CD4-positive, alpha-beta T cell treated with Interleukin-4 for 1 hour (primary cell): ENCODE results near the gene RRAS.
A peak's percentile ranks its signal among the peaks of the same experiment; 100 is the strongest.

Experiments
- DNase-seq, 2 donors: peaks; one replicate each; pipeline ENCODE4 v3.0.0-alpha.2; 2020 to 2022

Gene RRAS

DNA sequence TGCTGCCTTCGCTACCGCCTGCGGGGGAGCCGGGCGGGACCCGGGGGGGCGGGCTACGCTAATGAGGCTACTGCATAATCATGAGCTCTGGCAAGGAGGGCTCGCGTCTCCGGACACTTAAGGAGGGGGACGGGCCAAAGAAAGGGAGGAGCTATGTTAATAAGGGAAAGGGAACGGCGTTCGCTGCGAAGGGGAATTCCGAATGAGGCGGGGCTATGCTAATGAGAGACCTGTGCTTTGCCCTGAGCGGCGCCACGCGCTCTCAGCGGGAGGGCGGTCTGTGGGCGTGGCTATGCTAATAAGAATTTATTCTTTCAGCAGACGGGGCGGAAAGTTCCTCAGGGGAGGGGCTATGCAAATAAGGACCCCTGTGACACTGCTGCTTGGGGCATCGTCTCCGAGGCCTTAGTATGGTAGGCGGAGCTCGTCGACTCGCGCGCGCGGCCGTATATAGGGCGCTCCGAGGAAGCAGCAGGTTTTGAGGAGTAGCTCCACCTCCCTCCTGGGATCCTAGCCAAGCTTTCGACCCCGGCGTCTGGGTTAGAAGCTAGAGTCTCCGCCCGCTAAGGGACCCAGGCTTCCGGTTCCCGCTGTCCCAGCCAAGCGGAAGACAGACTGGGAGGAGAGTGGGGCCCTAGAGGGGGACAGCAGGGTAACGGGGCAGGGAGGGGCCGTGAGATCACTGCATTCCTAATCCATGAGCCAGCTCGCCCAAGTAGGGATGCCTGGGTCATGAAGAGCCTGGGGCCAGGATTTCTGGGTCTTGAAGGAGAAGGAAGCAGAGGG is at the start of gene RRAS:
Gene RRAS, minus strand, starts transcription at position 31 of the 786 bp plus-strand sequence. CDS start 45 bp downstream, outside the sequence.
- DNase-seq = peak; percentile 100

DNA sequence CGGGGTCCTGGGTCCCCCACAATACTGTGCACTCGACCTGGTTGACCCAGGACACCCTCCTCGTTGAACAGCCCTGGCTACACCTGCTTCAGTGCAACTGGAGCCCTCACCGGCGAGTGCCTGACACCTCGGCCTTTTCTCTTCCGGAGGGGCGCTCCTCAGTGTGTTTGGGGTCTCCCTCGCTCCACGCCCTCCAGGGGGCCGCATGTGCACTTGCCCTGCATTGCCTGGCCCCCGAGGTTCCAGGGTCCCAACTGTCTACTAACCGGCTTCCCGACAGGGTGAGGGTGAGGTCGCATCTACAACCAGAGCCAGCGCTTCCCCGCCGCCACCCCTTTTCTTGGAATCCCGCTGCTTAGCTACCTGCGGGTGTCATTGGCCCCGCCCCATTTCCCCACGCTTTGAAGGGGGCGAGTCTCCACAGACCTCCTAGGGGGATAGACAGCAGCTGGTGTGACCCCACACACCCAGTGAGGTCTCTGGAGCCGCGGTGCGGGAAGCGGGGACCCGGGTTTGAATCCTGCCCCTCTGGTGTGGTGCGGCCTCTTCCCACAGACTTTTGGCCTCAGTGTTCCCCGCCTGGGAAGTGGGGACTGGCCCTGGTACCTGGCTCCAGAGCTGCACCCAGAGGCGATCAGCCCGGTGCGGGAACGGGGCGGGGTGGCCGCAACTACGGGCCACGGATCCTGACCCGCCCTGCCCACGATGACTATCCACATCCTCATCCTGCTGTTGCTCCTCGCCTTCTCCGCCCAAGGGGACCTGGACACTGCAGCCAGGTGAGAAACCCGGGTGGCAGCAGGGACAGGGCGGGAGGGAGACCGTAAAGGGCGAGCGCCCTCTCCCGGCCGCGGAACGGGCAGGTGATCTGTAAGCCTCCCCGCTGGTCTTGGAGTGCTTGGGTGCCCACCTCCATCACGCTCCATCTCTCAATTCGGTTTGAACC is 49.5 kb upstream of the RRAS start, which contains the start of gene ADM5:
Gene ADM5, plus strand, starts transcription at position 462 of the 946 bp plus-strand sequence. Its CDS starts 244 bp downstream, at position 706.
- peak; percentile 25 to 40 for DNase-seq

GRCh38 chr19:49688531-49689132 is 48.7 kb upstream of the RRAS start:
- no peak for DNase-seq

GRCh38 chr19:49687566-49688316 is 47.8 kb upstream of the RRAS start:
- no peak for DNase-seq

DNA sequence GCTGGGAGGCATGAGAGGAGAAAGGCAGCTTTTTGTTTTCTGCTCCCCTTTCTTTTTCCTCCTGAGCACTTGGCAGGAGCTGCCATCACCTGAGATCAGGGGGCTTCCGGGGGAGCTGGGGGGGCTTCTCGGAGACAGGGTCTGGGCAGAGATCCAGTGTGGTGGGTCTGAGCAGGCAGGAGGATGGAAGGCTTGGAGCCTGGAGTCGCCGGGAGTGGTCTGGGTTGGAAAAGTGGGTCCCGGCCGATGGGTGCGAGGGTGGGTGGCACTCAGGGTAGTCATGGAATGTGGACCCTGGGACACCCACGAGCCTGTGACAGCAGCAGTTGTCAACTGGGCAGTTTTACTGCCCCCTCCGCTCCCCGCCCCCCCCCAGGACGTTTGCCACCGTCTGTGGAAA is 47.2 kb upstream of the RRAS start:
- DNase-seq = no peak

GRCh38 chr19:49686503-49687088 is 46.7 kb upstream of the RRAS start:
- DNase-seq = no peak

GRCh38 chr19:49685845-49686332 is 45.9 kb upstream of the RRAS start:
- no peak for DNase-seq

GRCh38 chr19:49684983-49685553 is 45.1 kb upstream of the RRAS start:
- no peak for DNase-seq

DNA sequence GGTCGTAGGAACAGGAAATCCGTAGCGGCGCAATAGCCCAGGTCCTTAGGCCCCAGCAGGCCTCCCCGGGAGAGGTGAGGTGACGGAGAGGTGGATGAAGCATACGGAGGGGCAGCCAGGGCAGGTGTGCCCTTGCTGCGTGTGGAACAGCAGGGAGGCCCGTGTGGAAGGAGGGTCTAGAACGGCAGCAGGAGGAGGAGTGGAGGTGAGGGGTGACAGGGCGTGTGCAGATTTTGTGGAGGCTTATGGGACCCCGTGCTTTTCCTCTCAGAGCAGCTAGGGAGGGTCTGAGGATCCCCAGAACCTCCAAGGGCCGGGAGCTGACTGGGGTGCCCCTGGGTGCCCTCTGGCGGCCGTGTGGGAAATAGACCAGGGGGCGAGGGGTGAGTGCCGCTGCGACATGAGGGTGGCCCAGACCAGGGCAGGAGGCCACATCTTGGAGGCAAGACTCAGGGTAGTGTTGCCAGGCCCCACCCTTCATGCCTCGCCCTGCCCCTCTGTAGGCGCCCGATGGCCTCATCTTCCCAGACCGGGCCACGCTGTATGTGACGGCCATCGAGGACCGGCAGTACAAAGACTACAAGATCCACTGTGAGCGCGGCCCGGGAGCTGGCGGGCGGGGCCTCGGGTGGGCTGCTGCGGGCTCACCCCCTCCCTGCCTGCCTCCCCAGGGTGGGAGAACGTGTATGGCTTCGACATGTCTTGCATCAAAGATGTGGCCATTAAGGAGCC is 44.5 kb upstream of the RRAS start:
- DNase-seq = no peak

GRCh38 chr19:49683814-49684250 is 43.9 kb upstream of the RRAS start:
- no peak for DNase-seq

DNA sequence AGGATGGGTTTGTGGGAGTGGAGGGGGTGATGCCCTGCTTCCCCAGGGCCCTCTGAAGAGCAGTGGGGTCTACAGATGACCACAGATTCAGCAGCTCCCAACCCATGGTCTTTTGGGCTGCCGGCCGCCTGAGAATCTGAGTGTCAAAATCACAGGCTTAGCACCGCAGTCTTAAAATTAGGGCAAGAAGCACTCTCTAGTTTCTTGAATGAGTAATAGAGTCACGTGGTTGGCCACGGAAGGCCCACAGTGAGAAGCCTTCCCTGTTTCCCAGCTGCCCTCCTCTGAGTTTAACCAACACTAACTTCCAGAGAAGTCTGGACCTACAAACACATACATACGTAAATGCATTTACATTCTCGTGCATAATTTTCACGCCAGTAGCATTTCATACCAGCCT is 42.3 kb upstream of the RRAS start:
- DNase-seq = no peak

GRCh38 chr19:49681830-49682229 is 41.9 kb upstream of the RRAS start:
- no peak for DNase-seq

GRCh38 chr19:49680421-49681351 is 40.7 kb upstream of the RRAS start:
- DNase-seq = peak; percentile 92

GRCh38 chr19:49679771-49680413 is 39.9 kb upstream of the RRAS start:
- DNase-seq = no peak

GRCh38 chr19:49678985-49679770 is 39.2 kb upstream of the RRAS start:
- no peak for DNase-seq

DNA sequence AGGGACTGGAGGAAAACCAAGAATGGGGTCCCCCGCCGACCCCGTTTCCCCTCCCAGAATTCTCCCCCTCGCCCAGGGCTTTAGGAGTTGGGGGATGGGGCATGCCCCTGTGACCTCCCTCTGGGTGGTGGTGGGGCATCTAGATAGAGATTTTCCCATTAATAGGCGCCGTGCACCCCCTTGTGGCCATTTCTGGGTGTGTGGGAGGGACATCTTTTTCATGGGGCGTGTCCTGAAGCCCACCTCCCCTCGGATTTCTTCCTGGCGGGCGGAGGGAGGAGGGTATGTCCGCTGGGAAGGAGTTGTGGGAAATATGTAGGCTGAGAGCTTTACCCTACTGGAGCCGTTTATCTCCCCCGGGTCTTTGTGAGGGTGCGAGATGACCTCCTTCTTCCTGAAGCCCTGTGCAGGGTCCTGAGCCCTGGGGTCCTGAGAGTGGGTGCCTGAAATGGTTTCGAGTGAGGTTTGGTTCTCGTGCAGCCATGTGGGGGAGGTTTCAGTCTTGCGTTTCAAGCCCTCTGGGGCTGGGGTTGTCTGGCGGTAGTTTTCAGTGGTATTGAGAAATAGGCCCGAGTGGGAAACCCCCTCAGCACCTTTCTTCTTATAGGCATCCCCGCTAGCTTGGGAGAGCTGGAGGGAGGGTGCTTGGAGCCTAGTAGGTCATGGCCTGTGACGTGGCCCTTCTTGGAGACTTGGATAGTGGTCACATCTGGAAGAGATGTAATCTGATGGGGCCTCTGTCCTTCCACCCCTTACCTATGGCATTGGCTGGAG is 38.1 kb upstream of the RRAS start:
- DNase-seq = peak; percentile 84 to 87

DNA sequence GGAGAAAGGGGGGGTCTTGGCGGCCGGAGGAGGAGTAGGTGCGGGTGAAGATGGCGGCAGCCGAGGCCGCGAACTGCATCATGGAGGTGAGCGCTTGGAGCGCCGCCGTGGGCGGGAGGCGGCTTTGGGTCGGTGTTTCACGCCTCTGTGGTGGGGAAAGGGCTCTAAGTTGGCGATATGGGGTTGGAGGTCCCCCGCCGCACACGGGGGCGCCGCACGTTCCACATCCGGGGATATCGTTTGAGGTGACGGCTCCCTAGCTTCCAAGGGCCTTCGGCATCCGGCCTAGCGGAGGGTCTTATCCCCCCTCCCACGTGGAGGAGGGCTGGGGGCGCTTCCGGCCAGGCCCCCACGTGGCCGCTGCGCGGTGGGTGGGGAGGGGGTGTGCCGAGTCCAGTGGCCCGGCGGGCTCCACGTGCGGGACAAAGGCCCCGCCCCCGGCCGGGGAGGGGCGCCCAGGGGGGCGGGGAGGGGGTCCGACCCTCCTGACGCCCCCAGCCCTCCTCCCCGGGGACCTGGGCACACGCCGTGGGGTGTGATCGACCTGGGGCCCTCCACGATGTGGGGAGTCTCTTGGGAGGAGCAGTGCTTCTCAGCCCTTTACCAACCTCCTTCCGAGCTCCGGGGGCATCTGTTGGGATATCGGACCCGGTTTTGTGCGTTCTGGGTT is 37.4 kb upstream of the RRAS start, which contains the start of gene PRMT1:
Gene PRMT1, plus strand, starts transcription at position 41 of the 670 bp plus-strand sequence. Its CDS starts 10 bp downstream, at position 51.
- peak; percentile 56 to 58 for DNase-seq
